DMS153 treated with DMSO at 0.1 percent for 48 hours (cell line): ENCODE results near the gene KYAT1.

ENCODE experiments used
- DNase-seq: peaks from one replicate; lab custom pipeline; 2025; ENCODE audit not compliant: unreplicated experiment; lab: John Stamatoyannopoulos, UW

KYAT1 gene

GRCh38 chr9:128786681-128787601 is 94.8 kb downstream of the KYAT1 start, which contains the start of gene TBC1D13:
Gene TBC1D13, plus strand, starts transcription at chr9:128787253. Its CDS starts 101 bp downstream, at chr9:128787354.
- DNase-seq: peak; percentile 65

DNA sequence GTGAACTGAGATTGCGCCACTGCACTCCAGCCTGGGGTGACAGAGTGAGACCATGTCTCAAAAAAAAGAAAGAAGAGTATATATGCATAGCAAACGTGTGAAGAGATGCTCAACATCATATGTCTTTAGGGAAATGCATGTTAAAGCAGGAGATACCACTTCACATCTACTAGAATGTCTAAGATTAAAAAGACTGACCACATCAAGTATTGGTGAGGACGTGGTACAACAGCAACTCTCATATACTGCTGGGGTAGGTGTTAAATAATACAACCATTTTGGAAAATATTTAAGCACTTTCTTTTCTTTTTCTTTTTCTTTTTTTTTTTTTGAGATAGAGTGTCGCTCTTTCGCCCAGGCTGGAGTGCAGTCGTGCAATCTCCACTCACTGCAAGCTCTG is 96.3 kb downstream of the KYAT1 start:
- DNase-seq: no peak
